Heart left ventricle (tissue), 13 donors: ENCODE data around the gene LAMA5.

ENCODE experiments used
- CTCF ChIP-seq, 12 donors: fragments of 200-600 bp; sonication (generic) in 4 of 12; IDR thresholded peaks; one replicate each; pipeline versions ENCODE4 v1.5.0 to v1.8.0; 2018 to 2022; ENCODE audit warnings: antibody characterized with exemption in 12 of 12, mild to moderate bottlenecking in 5 of 12
- POLR2A ChIP-seq, 2 donors: fragments of 450-650 bp; IDR thresholded peaks; one replicate each; pipeline ENCODE4 v1.6.1; 2017; ENCODE audit warnings: antibody characterized with exemption in 2 of 2, mild to moderate bottlenecking in 2 of 2, moderate library complexity in 2 of 2
- donor health status: ischemic (EF 13 %, LVEDD 7.1; RV severe dilation, severe dysfunction).
- donor health status: DM: no; HTN: yes; CAD: no.
- donor health status: DM: no; HTN: no; CAD: no.
- donor health status: ischemic (EF 25% LVEDD 6.9; RV normal size, moderate dysfunction).
- donor health status: ischemic (EF 25% LVEDD 5.7; RV mildly dilated, moderate dysfunction).
- donor health status: ischemic (EF 35%, LVEDD 5.7; RV mildly dilated, moderate dysfunction).
- donor health status: nonischemic (EF 11% LVEDD 7.7; RV severe dilation, severe dysfunction).
- donor health status: DM: yes; HTN: yes; CAD: no.
- donor health status: PGD.
- donor health status: ischemic (EF 29% LVEDD 5.4; RV normal size, mild dysfunction).
- donor health status: nonischemic (EF 23%, LVEDD 6.1; RV moderate dilation, normal function).

- TF ChIP-seq POLR2A (IDR thresholded peaks at IDR 0.05) (no peak), CTCF (IDR thresholded peaks at IDR 0.05) (no peak)
Observed at GRCh38 chr20:62369815-62370114, 2.7 kb upstream of the LAMA5 start.
